ENCODE data around the gene MMAB.

The MMAB gene

DNA sequence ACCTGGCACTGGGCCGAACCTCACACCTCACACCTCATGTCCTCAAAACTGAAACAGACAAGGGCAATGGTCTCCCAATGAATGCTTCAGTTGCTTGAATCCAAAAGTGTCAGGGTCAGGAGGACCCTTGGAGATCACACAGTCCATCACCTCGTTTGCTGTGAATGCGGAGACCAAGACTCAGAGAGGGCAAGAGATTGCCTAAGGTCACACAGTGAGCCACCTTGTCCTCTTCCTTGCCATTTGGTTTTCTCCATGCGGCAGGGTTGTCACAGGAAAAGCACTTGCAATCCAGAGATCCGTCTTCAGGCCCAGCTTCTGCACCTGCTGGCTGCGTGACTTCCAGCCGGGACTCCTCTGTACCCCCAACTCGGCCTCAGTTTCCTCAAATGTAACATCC is 28.3 kb upstream of the MMAB start:
- no peak for FAIRE-seq

DNA sequence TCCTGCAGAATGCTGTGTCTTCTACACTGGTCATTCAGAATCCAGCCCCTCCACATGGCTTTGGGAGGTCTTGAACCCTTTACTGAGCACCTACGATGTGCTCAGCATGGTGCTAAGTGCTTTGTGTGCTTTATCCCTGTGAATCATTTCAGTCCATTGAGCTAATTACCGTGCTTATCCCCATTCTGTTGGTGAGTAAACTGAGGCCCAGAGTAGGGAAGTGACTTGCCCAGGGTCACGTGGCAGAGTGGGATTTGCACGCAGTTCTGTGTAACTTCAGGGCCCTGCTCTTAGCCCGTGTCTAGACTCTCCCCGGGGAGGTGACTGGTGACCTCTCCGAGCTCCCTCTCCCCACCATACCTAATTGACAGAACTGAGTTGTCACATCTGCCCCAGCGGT is 27.7 kb upstream of the MMAB start:
- no peak for FAIRE-seq

DNA sequence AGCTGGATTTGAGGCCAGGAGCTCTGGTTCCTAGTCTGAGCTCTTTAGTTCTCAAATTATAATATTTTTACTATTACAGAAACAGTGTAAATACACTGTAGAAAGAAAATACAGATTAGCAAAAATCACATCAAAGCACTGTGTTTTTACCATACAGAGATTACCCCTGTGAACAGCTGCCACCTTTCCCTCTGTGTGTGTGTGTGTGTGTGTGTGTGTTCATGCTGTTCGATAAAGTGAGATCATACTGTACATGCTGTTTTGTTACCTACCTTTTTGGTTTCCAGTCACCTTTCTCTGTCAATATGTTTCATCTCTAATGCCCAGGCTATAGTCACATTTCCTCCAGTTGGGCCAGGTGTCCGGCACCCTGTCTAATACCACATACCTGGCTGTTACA is 27.2 kb upstream of the MMAB start:
- FAIRE-seq, result peak; percentile 73

DNA sequence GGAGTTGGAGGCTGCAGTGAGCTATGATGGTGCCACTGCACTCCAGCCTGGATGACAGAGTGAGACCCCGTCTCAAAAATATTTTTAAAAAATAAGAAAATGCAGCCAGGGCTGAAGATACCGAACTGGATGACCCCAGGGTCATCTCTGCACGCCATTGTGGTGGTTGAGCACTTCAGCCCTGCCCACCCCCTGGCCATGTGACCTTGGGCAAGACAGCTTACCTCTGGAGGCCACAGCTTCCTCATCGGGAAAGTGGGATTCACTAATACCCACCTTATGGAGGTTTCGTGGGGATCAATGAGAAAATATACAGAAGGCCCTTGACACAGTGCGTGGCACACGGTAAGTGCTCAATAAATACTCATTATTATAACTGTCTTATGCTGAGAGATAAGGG is 25.8 kb upstream of the MMAB start:
- no peak for FAIRE-seq

DNA sequence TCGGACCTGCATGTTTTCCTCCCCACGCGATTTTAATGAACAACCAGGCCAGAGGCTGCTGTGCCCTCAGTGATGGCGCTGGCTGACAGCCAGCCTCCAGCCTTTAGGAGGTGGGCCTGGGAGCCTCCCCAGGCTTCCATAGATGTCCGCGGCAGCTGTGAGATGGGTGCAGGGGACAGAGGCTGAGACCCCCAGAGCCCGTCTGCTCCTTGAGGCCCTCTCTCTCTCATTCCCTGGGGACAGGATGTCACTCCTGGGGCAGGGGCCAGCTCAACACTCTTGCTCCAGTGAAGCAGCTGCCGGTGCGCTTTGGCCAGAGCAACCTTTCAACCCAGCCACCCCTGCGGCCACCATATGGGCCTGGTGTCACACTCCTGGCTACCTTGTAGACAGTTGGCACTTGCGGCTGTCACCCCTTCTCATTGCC is 25.1 kb upstream of the MMAB start:
- no peak for FAIRE-seq

DNA sequence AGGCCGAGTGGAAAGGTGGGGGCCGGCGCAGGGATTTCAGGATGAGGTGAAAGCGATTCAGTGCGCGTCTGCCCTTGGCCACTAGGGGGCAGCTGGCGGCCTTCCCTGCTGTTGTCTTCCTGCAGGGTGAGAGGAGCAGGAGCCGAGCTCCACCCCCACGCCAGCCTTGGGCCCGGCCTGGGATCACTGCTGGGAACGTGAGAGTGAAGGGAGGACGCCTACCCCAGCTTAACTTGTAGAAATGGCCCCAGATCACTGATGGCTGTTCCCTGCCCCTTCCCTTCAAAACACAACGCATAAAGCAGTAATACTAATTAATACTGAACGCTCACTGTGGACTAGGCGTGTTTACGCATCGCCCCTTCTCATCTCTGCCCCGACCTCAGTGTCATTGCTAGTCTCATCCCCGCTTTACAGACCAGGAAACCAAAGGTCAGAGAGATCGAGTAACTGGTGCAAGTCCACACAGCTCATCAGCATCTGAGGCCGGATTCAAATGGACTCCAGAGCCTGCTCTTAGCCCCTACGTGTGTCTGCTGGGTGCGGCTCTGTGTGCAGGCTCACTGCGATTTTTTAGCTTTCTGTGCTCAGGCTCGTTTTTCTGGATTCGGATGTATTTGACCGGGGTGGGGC is 24.6 kb upstream of the MMAB start:
- FAIRE-seq, result no peak

DNA sequence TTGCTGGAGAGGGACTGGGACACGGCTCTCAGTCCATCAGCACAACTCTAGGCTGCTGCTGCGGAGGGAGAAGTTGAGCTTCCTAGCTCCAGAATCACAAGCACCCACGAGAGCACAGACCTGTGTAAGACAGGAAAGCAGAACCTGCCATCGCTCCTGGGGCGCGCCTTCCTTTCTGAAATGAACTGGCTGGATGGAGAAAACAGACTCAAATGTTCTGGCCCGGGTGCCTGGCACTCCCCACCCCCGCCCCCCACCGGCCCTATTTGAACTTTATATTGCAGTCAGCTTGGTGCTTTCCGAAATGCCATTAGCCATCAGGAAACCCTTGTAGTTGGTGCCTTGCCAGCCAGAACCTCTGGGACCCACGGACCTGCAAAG is 24.1 kb upstream of the MMAB start:
- no peak for FAIRE-seq

DNA sequence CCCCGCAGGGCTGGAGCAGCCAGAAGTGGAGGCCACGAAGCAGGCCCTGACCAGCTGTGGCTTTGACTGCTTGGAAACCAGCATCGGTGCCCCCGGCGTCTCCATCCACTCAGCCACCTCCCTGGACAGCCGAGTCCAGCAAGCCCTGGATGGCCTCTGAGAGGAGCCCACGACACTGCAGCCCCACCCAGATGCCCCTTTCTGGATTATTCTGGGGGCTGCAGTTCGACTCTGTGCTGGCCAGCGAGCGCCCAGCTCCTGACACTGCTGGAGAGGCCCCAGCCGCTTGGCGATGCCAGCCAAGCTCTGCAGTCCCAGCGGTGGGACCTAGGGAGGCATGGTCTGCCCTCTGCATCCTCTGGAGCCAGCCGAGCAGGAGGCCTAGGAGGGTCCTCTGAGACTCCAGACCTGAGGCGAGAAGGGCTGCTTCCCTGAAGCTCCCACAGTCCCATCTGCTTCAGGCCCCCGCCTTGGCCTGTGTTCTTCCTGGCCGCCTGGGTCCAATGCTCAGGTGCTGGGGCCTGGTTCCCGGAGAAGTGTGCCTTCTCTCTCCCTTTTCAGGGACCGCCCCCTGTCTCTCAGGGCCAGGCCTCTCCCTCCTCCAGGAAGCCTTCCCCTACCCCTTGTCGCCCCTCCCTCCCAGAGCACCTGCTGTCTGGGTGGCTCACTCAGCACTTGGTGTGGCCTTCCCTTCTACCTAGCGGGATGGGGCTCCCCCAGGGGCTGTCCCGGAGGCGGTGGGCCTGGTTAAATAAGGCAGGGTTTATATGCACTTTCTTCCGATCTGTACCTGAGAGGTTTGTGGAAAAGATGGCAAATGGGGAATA is 23.3 kb upstream of the MMAB start:
- no peak for FAIRE-seq

DNA sequence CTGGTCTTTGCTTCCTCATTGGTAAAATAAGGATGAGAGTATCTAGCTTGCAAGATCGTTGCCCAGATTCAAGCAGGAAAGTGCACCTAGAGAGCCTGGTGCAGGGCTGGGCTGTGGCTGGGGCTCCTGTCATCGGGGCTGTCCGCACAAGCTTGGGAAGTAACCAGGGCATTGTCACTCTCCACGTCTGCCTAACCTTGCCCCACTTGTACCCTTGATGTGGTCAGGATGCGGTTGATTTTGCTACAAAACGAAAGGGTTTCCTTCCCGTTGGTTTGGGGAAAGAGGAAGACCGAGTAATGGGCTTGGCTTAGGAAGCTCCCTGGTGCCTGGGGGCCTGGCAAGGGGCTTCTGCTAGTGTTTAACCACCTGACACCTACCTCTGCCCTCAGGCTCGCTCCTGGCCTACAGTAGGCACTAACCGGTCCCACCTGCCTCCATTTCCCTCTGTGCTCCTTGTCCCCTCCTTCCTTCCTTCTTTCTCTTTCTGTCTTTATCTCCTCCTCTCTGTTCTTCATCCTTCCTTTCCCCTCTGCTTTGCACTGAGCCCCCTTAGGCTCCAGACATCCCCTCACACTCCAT is 22.1 kb upstream of the MMAB start:
- FAIRE-seq, result no peak

DNA sequence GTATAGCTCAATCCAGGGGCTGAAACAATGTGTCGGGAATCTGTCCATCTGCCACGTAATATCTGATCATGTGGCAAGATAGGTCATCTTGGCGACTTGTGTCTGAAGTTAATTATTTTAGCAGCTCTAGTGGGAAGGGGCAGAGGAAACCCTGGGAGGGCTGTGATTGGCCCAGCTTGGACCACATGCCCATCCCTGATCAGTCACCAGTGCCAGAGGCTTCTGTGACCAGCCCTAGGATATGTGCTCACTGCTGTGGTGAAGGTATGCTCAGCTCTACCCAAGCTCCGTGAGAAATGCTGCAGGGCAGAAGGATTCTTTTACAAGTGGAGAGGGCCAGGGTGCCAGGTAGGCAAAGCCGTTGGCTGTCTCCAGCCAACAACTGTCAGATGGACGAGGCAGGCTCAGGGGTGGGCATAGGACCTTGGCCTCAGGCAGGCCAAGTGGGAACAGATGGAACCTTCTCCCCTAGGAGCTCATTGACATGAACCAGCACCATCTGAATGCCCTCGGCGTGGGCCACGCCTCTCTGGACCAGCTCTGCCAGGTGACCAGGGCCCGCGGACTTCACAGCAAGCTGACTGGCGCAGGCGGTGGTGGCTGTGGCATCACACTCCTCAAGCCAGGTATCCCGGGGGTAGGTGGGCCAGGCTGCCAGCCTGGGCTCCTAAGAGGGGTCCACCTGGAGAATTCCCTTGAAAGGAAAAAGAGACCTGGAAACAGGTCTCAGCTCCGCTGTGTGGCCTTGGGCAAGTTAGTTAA is 21.4 kb upstream of the MMAB start:
- FAIRE-seq, result no peak

DNA sequence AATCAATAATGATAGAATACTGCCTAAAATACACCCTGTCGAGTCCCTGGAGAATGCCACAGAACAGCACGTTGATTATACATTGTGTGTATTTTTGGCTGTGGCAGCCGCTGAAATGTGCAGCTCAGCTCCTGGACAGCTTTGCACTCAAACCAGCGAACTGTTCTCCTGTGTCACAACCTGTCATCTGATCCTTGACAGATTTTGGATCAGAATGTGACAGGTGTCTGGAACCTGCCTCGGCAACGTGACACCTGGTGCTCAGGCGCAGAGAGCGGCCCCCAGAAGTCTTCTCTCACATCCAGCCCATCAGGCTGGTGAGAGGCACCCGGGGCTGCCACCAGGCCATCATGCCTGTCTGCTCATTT is 19.6 kb upstream of the MMAB start:
- FAIRE-seq, result no peak

DNA sequence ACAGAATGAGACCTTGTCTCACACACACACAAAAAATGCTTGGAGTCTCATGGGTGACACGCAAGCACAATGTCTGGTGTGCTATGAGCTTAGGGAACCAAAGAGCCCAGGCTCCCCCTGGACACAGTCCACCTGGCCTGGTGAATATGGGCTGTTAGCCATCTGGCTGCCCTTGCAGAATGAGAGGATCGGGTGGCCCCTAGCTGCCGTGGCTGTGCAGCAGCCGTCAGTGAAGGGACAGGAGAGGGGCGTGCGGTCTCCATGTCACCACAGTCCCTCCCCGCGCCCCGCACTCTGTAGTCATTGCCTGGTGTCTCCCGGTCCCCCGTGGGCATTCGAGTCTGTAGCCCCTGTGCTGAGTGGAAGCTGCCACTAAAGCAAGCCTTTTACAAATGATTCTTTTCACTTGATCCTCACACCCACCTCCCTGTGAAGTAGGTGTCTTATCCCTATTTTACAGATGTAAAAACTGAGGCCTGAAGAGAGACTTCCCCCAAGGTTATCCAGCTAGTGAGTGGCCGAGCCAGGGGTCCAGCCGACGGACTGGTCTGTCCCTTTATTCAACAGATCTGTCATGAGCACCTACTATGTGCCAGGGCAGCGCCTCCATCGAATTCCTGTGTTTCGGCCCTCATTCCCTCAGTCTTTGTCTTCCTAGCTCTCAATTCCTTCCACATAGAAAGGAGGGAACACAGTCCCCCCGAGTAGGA is 19.0 kb upstream of the MMAB start:
- no peak for FAIRE-seq

DNA sequence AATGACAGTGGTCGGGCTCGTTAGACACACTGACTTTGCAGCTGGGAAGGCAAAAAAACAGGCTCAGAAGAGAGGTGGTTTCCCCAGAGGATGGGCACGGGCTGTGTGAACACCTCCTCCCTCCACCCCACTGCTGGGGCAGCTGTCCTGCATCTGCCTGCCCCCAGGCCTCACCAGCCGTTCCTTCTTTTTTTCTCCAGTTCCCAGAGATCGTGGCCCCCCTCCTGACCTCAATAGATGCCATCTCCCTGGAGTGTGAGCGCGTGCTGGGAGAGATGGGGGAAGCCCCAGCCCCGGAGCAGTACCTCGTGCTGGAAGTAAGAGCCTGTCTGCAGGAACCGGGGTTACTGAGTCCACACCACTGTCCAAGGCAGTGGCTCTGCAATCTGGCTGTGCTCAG is 17.7 kb upstream of the MMAB start:
- FAIRE-seq, result no peak

DNA sequence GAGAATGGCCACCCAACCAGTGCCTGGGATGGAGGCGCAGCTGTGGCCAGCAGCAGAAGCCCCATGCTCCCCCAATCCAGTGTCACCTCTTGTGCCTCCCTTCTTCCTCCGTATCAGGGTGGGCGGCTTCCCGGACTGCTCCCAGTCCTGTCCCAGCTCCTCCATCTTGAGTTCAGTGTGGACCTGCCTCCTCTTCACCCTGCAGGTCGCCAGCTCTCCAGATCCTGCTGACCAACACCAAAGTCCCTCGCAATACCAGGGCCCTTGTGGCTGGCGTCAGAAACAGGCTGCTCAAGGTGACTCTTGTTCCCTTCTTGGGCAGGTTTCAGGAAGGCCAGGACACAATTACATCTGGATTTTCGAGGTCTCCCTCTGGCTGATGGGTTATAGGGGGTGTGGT is 17.3 kb upstream of the MMAB start:
- no peak for FAIRE-seq

DNA sequence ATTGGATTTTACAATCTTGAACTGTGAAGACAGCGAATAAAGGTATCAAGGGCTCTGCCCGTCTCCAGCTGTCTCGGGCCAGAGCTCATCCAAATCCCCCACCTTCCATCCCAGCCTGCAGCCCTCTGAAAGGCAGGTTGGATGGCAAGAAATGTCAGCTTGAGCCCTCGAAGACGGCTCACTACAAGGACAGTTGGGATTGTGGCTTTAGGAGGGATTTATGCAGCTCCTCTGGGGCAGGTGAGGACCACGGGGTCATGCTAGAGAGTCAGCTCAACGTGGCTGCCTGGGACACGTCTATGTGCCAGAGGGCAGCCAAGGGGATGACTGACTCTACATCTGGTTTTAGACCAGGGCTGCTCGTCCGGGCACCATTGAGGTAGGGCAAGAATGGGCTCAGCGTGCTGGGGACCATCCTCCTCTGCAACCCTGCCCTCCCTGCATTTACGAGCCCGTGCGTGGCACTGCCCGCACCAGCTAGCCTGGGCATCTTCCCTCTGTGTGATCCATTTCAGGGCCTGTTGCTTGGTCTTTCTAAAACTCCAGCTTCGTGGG is 16.5 kb upstream of the MMAB start:
- no peak for FAIRE-seq

DNA sequence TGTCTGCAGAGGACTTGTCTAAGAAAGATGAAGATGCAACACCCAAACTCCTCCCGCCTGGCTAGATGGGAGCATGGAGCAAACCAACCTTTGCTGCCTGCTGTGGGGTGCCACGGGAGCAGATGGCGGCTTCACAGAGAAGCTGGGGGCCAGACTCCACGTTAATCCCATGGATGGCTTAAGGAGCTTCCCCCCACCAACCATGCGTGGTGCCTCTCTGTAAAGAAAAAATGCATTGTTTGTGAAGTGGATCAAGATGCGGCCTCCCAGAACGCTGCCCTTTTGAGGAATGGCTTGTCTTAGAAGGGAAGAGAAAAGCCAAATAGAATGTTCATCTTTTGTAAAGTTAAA is 15.9 kb upstream of the MMAB start:
- no peak for FAIRE-seq

DNA sequence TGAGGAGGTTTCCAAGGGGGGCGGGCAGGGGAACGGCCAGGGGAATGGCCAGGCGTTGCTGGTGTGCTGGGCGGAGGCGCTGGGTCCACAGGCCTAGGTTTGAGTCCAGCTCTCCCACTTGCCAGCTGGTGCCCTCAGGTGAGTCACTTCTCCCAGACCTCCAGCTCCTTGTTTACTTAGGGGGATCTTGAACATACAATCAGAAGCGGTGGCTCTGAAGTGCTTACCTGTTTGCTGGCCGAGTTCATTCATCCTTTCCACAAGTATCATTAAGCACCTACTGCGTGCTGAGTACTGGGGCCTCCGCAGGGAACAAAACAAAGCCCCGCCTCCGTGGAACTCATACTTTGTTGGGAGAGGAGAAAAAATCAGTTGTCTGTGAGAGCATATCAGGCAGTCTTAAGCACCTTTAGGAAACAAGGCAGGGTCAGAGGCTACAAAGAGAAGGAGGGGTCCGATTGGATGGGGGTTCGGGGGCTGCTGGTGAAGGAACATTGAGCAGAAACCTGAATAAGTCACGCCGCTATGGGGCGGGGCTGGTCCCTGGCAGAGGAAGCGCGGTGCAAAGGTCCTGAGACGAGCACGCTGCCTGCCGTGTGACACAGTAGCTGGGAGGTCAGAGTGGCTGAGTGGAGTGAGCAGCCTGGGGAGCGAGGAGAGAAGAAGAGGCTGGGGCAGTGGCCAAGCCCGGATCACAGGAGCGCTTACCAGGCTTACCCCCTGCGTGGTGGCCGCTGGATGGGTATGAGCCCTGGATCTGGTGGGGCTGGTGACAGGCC is 15.3 kb upstream of the MMAB start:
- no peak for FAIRE-seq

DNA sequence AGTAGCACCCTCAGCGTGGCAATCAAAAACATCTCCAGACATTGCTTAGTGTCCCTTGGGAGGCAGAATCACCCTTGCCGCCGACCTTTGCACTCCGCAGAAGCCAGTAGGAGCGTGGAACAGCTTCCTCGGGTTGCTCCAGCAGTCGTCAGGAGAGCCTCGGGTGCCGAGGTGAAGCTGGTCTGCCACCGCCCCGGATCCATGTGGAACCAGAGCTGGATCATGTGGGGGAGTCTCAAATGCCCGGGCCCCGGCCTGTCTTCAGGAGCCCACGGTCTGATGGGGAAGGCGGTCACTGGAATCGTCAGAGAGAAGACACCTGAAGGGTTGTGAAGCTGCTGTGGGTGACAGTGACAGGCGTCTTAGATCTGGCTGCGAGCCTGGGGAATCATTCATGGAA is 14.6 kb upstream of the MMAB start:
- no peak for FAIRE-seq

DNA sequence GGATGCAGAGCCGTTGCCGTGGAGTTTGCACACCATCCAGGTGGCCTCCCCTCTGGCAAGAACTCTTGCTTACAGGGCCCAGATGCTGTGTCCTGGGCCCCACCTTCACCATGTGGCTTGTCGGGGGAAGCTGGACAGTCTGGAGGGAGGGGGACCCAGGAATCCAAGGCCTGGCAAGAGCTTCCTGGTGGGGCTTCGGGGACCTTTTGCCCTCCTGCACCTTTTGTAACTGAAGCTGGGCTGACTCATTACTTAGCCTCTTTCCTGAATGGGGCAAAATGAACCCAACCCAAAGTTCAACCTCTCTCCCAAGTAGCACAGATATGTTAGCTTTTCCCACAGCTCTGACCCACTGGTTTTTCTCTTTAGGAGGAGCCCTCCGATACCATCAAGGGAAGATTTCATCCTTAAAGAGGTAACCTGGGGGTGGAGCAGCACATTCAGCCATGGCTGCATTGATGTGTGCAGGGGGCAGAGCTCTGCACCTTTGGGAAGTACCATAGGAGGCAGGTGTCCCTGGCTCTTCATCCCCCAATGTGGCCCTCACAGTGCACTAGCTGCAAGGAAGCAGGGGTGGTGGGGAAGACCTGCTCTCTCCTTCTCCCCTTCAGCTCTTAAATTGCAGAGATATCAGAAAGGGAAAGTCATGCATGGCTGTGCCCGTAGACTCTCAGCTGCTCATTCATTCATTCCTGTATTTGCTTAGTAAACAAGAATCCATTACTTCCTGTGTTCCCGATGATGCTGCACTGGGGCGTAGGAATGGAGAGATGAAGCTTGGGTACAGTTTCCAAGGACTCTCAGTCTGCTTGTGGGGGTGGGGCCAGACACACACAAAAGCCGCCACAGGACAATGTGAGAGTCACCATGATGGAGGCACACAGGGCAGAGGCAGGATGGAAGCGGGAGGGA is 13.3 kb upstream of the MMAB start:
- no peak for FAIRE-seq

DNA sequence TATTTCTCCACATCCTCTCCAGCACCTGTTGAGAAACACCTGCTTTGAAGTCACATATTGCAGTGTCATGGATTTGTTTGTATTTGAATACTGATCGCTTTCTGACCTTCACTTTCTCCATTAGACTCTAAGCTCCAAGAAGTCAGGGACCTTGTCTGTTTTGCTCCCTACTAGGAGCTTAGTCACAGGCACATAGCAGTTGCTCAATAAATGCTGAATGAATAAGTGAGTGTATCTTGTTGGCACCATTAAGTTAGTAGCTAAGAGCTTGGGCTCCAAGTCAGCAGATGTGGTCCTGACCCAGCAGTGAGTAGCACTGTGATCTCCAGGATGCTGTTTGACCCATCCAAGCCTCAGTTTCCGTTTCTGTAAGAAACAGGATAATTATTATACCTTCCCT is 10.4 kb upstream of the MMAB start:
- no peak for FAIRE-seq

DNA sequence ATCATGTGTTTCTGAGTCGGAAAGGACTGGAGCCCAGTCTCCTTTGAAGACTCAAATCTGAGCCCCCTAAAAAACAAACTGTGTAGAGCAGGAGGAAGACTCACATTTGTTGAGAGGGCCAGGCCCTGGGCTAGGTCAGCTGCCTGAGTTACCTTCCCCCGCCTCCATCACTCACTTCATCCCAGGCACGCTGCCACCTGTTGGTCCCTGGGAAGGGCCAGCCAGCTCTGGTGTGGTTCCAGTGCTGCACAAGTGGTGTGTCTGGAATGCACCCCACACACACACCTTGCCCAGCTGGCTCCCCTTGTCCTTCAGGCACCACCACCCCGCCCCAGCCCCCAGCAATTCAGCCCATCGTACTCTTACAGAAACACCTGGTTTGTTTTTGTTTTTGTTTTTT is 9.3 kb upstream of the MMAB start:
- no peak for FAIRE-seq

Data from islet of Langerhans (tissue), 1 donor.